IPS DF 6.9 (cell line): ENCODE data around the gene ARHGEF9.
A peak's percentile ranks its signal among the peaks of the same experiment; 100 is the strongest.

Experiments used
- DNase-seq: peaks from one replicate; pipeline ENCODE4 v3.0.0-alpha.2; 2013; ENCODE audit warnings: low read depth, low spot score
- H3K27ac ChIP-seq: one replicate; pipeline ENCODE4 v1.5.1; 2013; ENCODE audit warnings: low read length, control low read depth
- H3K27me3 ChIP-seq: 2 replicates; pipeline ENCODE4 v1.6.1; 2013; ENCODE audit warnings: mild to moderate bottlenecking, low read length; ENCODE audit not compliant: control insufficient read depth, insufficient read depth
- H3K36me3 ChIP-seq: 2 replicates; pipeline ENCODE4 v1.6.1; 2013; ENCODE audit warnings: low read length; ENCODE audit not compliant: control insufficient read depth, insufficient read depth
- H3K4me1 ChIP-seq: 2 replicates; pipeline ENCODE4 v1.6.1; 2013; ENCODE audit warnings: low read length; ENCODE audit not compliant: control insufficient read depth, insufficient read depth
- H3K4me3 ChIP-seq: 2 replicates; pipeline ENCODE4 v1.5.1; 2013; ENCODE audit warnings: mild to moderate bottlenecking, low read length
- H3K9me3 ChIP-seq: 2 replicates; pipeline ENCODE4 v1.6.1; 2013; ENCODE audit warnings: low read length, inconsistent platforms; ENCODE audit not compliant: control insufficient read depth, insufficient read depth
- WGBS: extraction: QIAGEN DNeasy Blood & Tissue Kit; methylation state at CpG from one replicate; pipeline ENCODE4 v1.1.7; 2013; ENCODE audit warnings: mixed read lengths, missing lambda C conversion rate; ENCODE audit not compliant: insufficient read length, insufficient coverage; 5-methylcytosine and 5-hydroxymethylcytosine counted together

The ARHGEF9 gene

DNA sequence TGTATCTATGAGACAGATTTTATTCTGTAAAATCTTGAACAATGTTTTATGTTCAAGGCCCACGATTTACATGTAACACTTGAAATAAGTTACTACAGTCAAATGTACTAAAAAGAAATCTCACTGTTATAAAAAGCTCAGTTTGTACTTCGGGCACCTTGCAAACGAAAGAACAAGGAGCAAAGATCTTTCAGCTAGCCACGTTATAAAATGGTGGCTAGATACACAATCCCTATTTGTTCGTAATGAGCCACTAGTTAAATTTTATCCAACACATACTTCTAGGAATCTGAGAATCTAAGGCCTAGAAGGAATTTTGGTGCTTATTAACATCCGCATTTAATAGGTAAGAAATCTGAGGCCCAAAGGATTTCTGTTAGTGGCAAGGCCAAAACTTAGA, 2.5 kb downstream of the ARHGEF9 start:
- WGBS, result no CpG with 5 or more reads among the region's 6 CpGs
- Histone ChIP-seq H3K27me3 (no peaks in the 10 kb centered on the region), H3K27ac (no peak overlapping the region), H3K9me3 (no peaks in the 10 kb centered on the region; the same call in 1 of the 2 replicates), H3K4me1 (peaks cover 2% of the 10 kb centered on the region; the same call in 1 of the 2 replicates), H3K36me3 (peaks cover 2% of the 10 kb centered on the region; the same call in 1 of the 2 replicates), H3K4me3 (no peak overlapping the region)
- DNase-seq, result no peak

DNA sequence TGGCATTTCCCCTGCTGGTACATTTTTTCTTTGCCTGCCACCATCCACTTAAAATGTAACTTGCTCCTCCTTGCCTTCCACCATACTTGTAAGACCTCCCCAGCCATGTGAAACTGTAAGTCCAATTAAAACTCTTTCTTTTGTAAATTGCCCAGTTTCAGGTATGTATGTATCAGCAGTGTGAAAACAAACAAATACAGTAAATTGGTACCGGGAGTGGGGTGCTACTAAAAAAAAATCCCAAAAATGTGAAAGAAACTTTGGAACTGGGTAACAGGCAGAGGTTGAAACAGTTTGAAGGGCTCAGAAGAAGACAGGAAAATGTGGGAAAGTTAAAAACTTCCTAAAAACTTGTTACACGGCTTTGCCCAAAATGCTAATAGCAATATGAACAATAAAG, 16.3 kb downstream of the ARHGEF9 start:
- H3K9me3 ChIP-seq, result no peaks in the 10 kb centered on the region
- H3K27ac ChIP-seq, result no peak overlapping the region
- no CpG with 5 or more reads among the region's 2 CpGs for WGBS
- H3K36me3 ChIP-seq, result no peaks in the 10 kb centered on the region
- H3K4me3 ChIP-seq, result no peak overlapping the region
- H3K27me3 ChIP-seq, result no peaks in the 10 kb centered on the region
- H3K4me1 ChIP-seq, result no peaks in the 10 kb centered on the region
- DNase-seq, result no peak

DNA sequence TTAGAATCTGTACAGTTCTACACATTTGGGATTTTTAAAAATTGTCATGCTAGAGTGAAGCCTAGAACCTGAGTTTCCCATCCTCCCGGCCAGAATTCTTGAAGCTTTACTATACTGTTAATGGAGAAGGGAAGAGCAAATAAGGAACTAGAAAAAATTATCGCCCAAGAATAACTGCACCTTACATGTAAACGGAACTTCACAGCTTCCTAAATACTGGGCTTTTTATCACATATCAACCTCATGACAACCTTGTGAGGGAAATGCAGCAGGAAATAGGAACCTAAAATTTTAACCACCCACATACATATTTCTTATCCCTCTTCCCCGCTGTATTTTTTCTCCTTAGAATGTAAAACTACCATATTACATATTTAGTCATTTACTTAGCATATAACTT, 19.3 kb downstream of the ARHGEF9 start:
- 100% methylated on average over 1 of the region's 4 CpGs for WGBS
- Histone ChIP-seq H3K27ac (no peak overlapping the region), H3K4me1 (no peaks in the 10 kb centered on the region)

DNA sequence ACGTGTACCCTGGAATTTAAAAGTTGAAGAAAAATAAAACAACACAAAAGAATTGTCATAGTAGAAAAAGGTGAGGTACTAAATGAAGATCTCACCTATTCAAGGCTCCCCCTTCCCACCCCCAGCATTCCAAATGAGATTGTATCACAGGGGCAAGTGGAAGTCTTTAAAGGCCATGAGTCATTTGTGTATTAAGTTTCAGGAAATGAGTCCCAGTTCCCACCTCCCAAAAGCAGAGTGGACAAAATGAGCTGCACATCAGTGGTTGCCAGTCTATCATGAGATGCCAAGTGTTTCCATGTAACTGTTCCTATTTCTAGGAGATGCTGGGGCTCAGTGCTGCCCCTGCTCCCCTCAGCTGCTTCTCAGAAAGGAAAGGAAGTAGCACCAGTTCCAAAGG, 20.1 kb downstream of the ARHGEF9 start:
- Histone ChIP-seq H3K36me3 (no peaks in the 10 kb centered on the region), H3K27me3 (no peaks in the 10 kb centered on the region), H3K27ac (no peak overlapping the region), H3K4me1 (no peaks in the 10 kb centered on the region), H3K9me3 (no peaks in the 10 kb centered on the region), H3K4me3 (no peak overlapping the region)
- no peak for DNase-seq
- WGBS, result no CpG with 5 or more reads among the region's 1 CpG

More for the DNA sequence above, 19.3 kb downstream of the ARHGEF9 start:
- no peak overlapping the region for H3K4me3 ChIP-seq
- H3K27me3 ChIP-seq, result no peaks in the 10 kb centered on the region
- H3K36me3 ChIP-seq, result no peaks in the 10 kb centered on the region
- no peaks in the 10 kb centered on the region for H3K9me3 ChIP-seq
- DNase-seq, result no peak

DNA sequence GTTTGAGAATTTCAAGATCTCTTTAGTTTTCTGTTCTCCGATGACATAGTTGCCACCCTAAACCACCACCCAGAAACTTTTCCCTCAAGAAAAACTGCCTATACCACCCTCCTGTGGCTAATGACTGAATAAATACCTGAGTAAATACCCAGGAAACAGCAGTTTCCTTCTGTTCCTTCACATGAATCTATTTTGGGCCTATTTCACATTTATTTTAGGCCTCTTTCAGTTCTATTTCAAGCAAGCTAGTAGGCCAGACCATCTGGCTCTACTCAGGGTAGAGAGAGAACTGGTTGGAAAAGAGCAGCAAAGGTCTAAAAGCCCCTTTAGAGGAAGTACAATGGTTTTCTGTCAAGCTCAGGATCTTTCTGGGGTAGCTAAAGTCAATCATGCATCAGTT, 23.4 kb downstream of the ARHGEF9 start:
- H3K27me3 ChIP-seq, result no peaks in the 10 kb centered on the region
- no peaks in the 10 kb centered on the region for H3K36me3 ChIP-seq
- DNase-seq, result no peak
- WGBS, result no CpG with 5 or more reads among the region's 1 CpG
- H3K4me3 ChIP-seq, result no peak overlapping the region
- no peaks in the 10 kb centered on the region for H3K9me3 ChIP-seq
- no peak overlapping the region for H3K27ac ChIP-seq
- no peaks in the 10 kb centered on the region for H3K4me1 ChIP-seq

DNA sequence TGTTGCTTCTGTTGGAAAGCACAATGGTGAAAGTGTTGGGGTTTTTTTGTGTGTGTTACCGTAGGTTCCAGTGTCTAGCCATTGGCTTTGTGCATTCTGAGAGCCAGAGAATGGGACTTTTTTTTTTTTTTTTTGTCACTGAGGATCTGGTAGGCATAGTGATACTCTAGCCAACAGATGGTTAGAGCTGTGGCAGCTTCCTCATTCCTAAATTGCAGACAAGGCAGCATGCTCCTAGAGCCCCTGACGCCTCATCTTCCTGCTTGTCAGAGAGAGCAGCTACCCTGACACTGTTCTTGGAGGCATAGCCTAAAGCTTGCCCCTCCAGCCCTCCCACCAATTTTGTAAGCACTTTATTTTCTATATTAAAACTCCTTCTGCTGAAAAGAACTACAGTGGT, 27.0 kb downstream of the ARHGEF9 start:
- Histone ChIP-seq H3K36me3 (no peaks in the 10 kb centered on the region), H3K9me3 (no peaks in the 10 kb centered on the region), H3K4me3 (no peak overlapping the region), H3K4me1 (no peaks in the 10 kb centered on the region), H3K27ac (no peak overlapping the region), H3K27me3 (no peaks in the 10 kb centered on the region)
- no peak for DNase-seq
- WGBS, result no CpG with 5 or more reads among the region's 2 CpGs

DNA sequence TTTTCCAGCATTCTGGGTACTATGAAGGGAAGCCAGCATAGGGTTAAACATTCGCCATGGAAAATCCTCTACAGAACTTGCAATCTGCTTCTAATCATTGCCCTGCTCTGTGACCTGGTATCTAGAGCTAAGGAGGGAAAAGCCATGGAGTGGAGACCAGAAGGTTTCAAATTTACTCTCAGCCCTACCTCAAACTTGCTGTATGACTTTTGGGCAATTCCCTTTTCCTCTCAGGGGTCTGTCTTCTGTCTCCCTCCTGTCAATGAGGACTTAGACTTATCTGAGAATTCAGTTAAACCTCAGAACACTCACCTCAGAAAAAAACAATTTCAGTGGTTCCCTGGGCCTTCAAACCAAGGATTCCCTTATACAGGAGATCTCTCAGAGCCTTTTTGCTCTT, 29.1 kb downstream of the ARHGEF9 start:
- no peaks in the 10 kb centered on the region for H3K27me3 ChIP-seq
- no peak overlapping the region for H3K4me3 ChIP-seq
- DNase-seq, result no peak
- no peaks in the 10 kb centered on the region for H3K36me3 ChIP-seq
- no peaks in the 10 kb centered on the region for H3K9me3 ChIP-seq
- no CpG with 5 or more reads among the region's 1 CpG for WGBS
- H3K27ac ChIP-seq, result no peak overlapping the region
- H3K4me1 ChIP-seq, result no peaks in the 10 kb centered on the region; the same call in 1 of the 2 replicates

DNA sequence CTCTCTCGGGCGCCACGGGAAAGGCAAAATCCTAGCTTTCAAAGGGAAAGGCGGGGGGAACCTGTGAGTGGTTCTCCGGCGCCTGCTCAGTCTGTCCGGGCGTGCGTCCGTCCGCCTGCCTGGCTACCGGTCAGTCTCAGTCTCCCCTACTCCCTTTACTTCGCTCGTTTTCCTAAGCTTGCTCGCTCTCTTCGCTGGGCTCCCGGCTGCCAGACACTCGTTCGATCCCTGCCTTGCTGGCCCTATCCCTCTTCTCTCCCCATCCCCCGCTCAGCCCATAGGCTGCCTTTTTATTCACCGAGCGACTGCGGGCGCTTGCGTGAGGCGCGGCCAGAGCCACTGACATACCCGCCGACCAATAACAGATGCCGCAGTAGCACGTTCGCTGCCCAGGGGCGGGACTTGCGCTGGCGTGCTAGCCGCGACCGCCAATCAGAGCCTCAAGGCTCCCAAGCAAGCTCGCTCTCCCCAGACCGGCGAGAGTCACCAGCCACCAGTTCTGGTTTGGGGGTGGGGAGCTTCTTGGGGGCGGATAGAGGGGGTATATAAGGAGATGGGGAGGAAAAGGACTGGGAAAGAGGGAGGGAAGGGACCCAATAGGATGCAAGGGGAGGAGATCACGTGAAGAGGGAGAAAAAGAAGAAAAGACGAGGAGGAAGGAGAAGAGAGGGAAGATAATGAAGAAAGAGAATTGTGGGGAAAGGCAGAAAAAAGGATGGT, 30.0 kb downstream of the ARHGEF9 start:
- WGBS, result 100% methylated on average over 1 of the region's 44 CpGs
- H3K27ac ChIP-seq, result no peak overlapping the region
- peak overlapping the region; percentile 90; the same call in 1 of the 2 replicates for H3K4me3 ChIP-seq
- H3K4me1 ChIP-seq, result no peaks in the 10 kb centered on the region; the same call in 1 of the 2 replicates
- peak; percentile 45 for DNase-seq
- H3K27me3 ChIP-seq, result no peaks in the 10 kb centered on the region
- H3K36me3 ChIP-seq, result no peaks in the 10 kb centered on the region
- no peaks in the 10 kb centered on the region for H3K9me3 ChIP-seq

DNA sequence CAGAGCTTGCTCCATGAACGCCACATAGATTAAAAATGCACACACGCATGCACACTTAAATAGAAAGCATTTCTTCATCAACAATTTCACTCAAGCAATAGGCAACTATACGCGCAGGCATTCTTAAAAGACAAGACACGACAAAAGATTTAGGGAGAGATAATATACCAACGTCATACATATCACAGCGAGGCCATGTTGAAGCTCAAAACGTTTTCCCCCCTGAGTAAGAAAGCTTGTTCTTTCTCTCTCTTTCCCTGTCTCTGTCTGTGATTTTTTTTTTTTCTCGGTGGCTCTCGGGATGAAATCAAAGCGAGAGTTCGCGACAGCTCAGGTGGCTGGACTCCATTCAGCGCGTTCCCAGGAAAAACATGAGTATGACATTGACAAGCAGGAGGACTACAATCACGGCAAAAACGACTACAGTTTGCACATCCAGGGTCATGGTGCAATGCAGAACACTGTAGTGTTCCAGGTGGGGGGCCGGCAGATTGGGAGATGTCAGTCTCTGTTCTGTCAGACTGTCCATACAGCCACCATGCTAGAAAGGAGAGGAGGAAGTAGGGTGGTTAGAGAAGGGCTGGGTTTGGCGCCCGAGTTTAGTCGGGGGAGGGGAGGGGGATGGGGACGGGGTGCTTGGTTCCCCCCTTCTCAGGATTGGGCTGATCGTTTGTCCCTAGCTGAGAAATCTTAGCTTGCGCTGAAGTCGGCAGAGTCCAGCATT, 30.7 kb downstream of the ARHGEF9 start:
- H3K27ac ChIP-seq, result no peak overlapping the region
- H3K4me3 ChIP-seq, result peak overlapping the region; percentile 90; the same call in 1 of the 2 replicates
- H3K36me3 ChIP-seq, result no peaks in the 10 kb centered on the region
- no peak for DNase-seq
- H3K27me3 ChIP-seq, result no peaks in the 10 kb centered on the region
- H3K9me3 ChIP-seq, result no peaks in the 10 kb centered on the region
- no peaks in the 10 kb centered on the region; the same call in 1 of the 2 replicates for H3K4me1 ChIP-seq
- no CpG with 5 or more reads among the region's 25 CpGs for WGBS

DNA sequence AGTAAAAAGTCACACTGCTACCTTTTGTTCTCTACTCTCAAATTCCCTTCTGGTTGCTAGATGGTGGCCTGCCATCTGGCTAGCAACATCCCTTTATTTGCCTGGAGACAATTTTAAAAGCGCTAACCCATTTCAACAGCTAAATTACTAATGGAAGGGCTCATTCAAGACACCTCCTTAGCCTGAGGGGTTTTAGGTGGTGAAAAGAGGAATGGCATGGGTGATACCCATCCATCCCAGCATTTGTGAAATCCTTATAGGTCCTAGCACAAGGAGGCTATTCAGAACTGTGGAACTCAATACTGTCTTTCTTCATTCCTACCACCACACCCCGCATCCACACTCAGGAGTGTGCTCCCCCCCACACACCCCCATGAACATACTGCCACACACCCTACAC, 33.5 kb downstream of the ARHGEF9 start:
- Histone ChIP-seq H3K4me3 (no peak overlapping the region), H3K9me3 (no peaks in the 10 kb centered on the region), H3K27me3 (no peaks in the 10 kb centered on the region), H3K4me1 (no peaks in the 10 kb centered on the region; the same call in 1 of the 2 replicates), H3K27ac (no peak overlapping the region), H3K36me3 (no peaks in the 10 kb centered on the region)
- no CpG with 5 or more reads among the region's 2 CpGs for WGBS
- DNase-seq, result no peak
